Measurements from ENCODE around the gene ZSCAN2.
A peak's percentile ranks its signal among the peaks of the same experiment; 100 is the strongest.

Gene ZSCAN2

DNA sequence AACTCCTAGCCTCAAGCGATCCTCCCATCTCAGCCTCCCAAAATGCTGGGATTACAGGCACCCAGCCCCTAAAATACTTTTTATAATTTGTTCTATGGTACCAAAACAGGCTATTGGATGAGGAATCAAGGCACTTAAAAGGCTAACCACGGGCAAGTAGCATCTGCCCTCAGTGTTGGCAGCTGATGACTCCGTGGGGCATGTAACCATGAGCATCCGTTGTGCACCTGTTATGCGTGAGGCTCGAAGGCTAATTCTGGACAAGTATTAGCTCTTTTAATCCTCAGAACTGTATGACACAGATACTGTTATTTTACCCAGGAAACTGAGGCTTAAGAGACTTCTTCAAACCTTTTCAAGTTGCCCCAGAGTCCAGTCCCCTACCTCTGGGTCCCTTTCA, 43.0 kb downstream of the ZSCAN2 start:
- no peak for DNase-seq

DNA sequence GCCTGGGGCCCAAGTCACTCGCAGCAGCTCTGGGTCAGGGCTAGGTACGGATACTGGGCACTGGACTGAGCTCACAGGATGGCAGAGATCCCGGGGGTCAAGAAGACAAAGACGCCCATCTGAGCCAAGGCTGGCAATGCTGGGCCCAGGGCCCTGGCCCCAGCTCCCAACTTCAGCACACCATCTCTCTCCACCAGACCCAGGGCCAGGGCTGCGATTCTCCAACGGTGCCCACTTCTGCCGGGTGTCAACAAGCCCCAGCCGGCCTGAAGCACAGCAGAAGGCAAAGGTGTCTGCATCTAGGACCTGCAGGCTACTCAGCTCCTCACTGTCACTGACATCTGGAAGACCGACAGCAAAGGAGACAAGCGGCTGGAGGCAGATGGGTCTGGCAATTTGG, 44.7 kb downstream of the ZSCAN2 start:
- DNase-seq, result no peak

DNA sequence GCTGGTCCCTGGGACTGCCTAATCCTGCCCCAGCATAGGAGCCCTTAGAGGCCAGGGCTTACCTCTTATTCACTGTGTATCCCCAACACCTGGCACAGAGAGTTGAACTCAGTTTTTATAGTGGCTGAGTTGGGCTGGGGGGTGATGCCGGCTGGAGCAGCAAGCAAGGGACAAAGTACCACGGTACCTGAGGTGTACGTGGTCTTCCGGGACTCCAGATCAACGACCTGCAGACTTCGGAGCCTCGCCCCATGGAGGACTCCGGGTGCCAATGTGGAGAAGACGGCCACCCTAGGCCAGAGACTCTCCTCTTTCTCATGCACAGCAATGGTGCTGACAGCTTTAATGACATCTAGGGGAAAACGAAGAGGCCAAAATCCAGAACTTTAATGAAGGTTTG, 45.2 kb downstream of the ZSCAN2 start:
- no peak for DNase-seq

- DNase-seq, result no peak
Measured at GRCh38 chr15:84647726-84648125, 46.9 kb downstream of the ZSCAN2 start.

GRCh38 chr15:84648539-84648938, 47.7 kb downstream of the ZSCAN2 start:
- no peak for DNase-seq

GRCh38 chr15:84649706-84650105, 48.9 kb downstream of the ZSCAN2 start:
- DNase-seq, result no peak

- no peak for DNase-seq
Measured at GRCh38 chr15:84653584-84653909, 52.7 kb downstream of the ZSCAN2 start.

DNA sequence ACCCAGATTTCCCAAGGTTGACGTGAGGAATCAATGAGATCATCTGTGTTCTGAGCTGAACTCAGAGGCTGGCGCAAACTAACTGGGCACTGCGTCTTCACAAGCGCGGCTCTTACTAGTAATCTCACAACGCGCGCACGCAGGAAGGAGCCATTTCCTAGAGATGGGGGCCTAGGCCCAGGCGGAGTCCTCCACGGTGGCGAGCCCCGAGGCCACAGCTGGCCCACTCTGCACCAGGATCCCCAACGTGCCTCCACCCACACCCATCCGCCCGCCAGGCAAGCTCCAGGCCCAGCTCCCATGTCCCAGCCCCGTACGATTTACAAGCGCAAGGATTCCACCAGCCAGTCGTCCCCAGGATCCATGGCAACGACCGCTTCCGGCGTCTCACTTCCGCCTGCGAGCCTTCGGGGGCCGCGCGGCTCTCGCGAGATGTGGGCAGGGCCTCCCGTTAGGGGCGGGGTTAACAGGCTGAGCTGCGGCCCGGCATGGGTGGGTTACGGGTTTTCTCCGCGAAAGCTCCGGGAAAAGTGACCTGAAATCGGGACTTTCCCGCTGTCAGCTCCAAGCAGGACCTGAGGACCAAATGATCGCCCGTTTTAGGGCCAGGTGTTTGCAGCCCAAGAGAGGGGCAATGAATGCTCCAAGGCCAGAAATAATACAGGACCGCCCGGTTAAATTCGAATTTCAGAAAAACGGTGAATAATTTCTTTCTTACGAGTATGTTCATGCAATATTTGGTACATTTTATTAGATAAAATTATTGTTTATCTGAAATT, 53.3 kb downstream of the ZSCAN2 start, which contains the start of gene WDR73:
Gene WDR73 (minus strand): TSS at position 374 of the 779 bp plus-strand sequence. CDS start 9 bp downstream, at position 365.
- peak; percentile 98 for DNase-seq

DNA sequence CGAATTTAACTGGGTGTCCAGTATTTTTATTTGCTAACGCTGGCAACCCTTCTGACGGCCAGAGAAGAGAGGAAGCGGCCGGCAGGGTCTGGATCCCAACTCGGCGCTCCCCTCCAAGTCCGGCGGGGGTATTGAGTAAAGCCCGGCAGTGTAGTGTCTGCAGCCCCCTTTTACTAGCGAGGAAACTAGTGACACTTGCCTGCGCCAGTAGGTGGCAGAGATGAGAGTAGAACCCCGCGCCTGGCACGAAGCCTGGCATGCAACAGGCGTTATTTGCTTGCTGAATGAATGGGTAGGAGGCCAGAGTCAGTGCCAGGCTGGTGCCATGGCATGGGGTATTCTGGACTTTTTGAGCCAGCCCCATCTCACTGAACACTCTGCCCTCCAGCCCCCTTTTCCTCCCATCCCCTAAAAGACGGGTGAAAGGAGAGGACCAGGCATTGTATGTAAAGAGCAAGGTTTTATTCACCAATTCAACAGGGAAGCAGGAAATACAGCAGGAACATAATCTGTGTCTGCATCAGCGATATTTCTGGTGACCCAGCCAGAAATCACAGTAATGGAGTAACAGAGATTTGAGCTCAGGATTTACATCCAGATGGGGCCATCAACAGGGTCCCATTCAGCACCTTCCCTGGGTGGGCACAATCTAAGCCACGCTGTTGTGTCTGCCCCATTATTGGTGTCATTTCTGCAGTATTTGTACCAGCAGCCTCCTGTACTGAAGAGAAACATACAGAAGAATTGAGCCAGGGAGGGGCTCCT, 54.1 kb downstream of the ZSCAN2 start:
- DNase-seq, result peak; percentile 78

GRCh38 chr15:84656972-84657371, 56.2 kb downstream of the ZSCAN2 start:
- DNase-seq, result peak; percentile 18

DNA sequence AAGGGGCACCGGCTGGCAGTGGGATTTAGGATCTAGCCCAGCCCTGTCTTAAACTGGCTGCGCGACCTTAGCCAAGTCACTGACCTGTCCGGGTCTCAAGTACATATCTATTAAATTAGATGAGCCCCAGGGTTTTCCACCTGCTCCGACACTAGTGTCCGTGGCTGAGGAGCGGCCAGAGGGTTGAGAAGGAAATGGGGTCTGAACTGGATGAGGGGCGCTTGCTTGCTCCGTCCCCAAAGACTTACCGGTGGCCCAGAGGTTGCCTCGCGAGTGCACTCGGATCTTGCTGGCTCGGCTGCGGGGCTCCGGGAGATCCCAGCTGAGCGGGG, 56.9 kb downstream of the ZSCAN2 start:
- DNase-seq, result no peak

DNA sequence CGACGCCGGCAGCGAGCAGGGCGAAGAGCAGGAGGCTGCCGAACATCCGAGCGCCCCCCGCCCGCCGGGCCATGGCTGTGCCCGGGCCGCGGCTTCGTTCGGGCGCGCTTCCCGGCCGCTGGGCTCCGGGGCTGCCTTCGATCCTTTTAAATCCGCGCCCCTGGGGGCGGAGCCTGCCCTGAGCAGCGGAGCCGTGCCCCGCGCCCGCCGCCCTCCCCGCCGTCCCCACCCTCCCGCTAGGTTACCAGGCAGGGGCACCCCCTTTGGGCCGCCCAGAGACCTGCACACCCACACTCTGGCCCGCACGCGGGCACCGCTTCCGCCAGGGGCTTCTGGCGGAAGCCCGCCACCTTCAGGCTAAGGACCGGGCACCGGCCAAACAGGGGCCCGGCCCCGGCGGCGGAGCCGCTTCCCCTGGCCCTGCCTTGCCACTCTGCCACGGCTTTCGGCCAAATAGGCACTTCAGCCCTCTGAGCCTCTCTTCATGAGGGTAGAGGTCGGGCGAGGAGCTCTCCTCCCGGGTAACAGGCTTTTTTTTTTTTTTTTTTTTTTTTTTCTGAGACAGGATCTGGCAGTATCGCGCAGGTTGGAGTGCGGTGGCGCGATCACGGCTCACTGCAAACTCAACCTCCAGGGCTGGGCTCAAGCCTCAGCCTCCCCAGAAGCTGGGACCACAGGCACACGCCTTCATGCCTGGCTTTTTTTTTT, 57.4 kb downstream of the ZSCAN2 start, which contains the start of gene NMB:
Gene NMB (minus strand): TSS at position 120 of the 708 bp plus-strand sequence. CDS start 47 bp downstream, at position 73.
- peak; percentile 88 for DNase-seq

- peak; percentile 17 for DNase-seq
Measured at GRCh38 chr15:84658788-84659411, 58.1 kb downstream of the ZSCAN2 start.

DNA sequence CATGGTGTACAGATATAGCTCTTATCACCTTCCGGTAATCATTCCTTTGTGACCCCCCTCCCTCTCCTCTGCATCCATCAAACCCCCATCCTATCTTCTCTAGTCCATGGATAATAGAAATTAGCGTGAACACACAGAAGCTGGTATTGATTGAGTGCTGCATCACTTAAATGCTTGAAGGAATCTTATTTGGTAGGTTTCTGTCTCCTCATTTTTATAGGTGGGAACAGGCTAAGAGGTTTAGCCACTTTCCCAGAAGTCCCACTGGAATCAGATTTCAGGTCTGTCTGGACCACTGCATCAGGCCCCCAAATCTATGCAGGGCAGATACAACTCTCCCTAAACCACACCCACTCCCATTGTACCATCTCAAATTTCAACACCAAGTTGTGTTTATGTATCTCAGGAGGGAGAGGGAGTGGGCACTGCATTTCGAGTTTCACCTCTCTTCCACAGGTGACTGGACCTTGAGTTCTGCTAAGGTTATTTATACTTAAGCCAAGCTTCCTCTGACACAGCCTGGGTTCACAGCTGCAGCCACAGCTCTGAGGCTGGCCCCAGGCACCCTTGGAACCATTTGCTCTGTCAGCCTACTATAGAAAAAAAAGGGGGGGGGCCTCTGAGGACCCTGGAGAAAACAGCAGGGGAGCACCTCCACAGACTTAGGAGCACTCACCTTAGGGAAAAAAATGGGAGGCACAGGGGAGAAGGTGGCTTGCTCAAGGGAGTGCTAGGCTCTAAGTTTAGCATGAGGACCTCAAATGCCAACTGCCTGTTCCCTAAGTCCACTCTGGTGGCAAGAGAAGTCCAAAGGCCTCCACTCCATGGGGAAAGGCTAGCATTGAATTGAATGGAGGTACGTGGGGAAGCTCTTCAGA, 59.3 kb downstream of the ZSCAN2 start:
- peak; percentile 5 for DNase-seq

DNA sequence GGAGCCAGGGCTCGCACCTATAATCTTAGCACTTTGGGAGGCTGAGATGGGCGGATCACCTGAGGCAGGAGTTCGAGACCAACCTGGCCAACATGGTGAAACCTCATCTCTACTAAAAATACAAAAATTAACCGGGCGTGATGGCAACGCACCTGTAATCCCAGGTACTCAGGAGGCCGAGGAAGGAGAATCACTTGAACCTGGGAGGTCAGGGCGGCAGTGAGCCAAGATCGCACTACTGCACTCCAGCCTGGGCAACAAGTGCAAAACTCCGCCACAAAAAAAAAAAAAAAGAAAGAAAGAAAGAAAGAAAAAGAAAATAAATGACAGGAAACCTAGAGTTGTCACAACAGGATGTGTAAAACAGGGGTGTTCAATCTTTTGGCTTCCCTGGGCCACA, 60.2 kb downstream of the ZSCAN2 start:
- DNase-seq, result no peak

DNA sequence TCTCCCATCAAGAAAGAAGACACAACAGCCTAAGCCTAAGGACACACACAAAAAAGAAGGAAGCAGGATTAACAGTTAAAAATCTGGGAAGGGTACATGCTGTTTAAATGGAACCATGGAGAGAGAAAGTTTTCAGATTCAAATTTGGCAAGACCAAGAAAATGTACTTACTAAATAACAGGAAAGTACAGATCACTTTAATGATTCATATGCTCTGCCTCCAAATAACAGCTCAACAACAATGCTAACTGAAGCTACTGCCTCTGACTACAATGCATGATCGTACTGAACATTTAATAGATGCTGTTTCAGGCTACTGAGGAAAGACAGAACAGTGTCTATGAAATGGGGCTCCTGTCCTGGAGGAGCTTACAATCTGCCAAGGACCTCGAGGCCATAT, 65.6 kb downstream of the ZSCAN2 start:
- DNase-seq, result no peak

GRCh38 chr15:84668221-84668982, 67.6 kb downstream of the ZSCAN2 start:
- DNase-seq, result no peak

DNA sequence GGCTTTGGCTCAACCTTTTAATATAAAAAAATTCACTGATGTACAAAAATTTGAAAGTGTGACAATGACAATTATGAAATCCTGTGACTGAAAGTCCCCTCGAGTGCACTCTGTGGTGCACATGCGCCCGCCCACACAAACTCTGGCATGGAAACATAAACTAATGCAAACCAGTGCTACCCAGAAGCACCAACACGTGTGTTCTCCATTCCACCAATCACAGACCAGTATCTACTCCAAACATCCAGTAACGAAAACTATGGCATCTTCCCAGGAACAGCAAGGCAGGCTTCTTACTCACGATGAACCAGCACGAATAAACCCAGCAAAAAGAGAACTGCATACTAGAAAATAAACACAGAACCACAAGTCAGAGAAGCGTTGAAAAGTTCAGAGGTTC, 68.9 kb downstream of the ZSCAN2 start:
- no peak for DNase-seq

DNA sequence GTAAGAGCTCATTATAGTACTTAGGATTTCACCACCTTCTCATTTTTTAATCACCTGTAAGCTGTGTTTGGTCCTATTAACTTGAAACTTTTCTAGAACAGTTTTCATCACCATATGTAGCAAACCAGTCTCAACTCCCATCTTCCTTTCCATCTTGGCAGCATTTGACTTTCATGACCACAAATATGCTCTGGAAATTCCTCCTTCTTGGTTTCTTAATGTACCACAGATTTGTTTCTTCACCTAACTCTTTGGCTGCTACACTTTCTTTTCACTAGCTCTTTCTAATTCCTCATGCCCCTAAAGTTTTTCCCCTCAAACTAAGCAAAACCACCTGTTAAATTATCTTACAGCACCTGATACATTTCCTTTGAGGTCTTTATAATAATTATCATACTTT, 70.4 kb downstream of the ZSCAN2 start:
- no peak for DNase-seq
